Psoas muscle (tissue), 8 donors: ENCODE results near the gene METTL22. TPM values are rescaled to one million over a fixed set of nuclear protein-coding genes. Genes with fewer than 3 reads are reported as not detected.

Source experiments
- ATAC-seq, 4 donors: fragments of 200-7000 bp; cut with Tn5 transposase; one replicate each; pipeline ENCODE4 v1.9.1; 2020; ENCODE audit warnings: moderate library complexity in 3 of 4, mild to moderate bottlenecking in 2 of 4
- DNase-seq, 2 donors: peaks; one replicate each; pipeline ENCODE4 v3.0.0-alpha.2; 2020
- H3K27ac ChIP-seq: fragments of 200-600 bp; one replicate; pipeline ENCODE4 v1.8.0; 2022
- H3K27me3 ChIP-seq, 3 donors: fragments of 200-600 bp in 1 of 3; one replicate each; pipeline versions ENCODE4 v1.6.1 to v1.8.0; 2013 to 2022; ENCODE audit warnings: low read length in 2 of 3, mild to moderate bottlenecking in 2 of 3, moderate library complexity in 1 of 3; ENCODE audit not compliant: insufficient read depth in 3 of 3
- H3K36me3 ChIP-seq, 2 donors: fragments of 200-600 bp in 1 of 2; one replicate each; pipeline versions ENCODE4 v1.6.1 to v1.8.0; 2013 to 2022; ENCODE audit warnings: low read depth in 1 of 2, mild to moderate bottlenecking in 1 of 2, moderate library complexity in 1 of 2; ENCODE audit not compliant: insufficient read depth in 1 of 2
- H3K4me1 ChIP-seq: fragments of 200-600 bp; one replicate; pipeline ENCODE4 v1.8.0; 2022
- H3K4me3 ChIP-seq: fragments of 200-600 bp; one replicate; pipeline ENCODE4 v1.8.0; 2022; ENCODE audit warnings: mild to moderate bottlenecking
- H3K9me3 ChIP-seq: fragments of 200-600 bp; one replicate; pipeline ENCODE4 v1.8.0; 2022
- CTCF ChIP-seq: fragments of 200-600 bp; IDR thresholded peaks from one replicate; pipeline ENCODE4 v1.8.0; 2022; ENCODE audit warnings: antibody characterized with exemption
- WGBS, 3 donors: extraction: QIAGEN DNeasy Blood & Tissue Kit; methylation state at CpG; one replicate each; pipeline versions ENCODE4 v1.1.6 to v1.1.7; 2013; 5-methylcytosine and 5-hydroxymethylcytosine counted together
- intact Hi-C, 2 donors: fragments of 100-400 bp; cut with DNase I; formaldehyde crosslinking; loops; one replicate each; pipeline versions ENCODE4 v1.11.0 to v1.14.2; 2022
- polyA plus RNA-seq, 3 donors: library from polyadenylated mRNA; stranded (reverse); fragments of 200-250 nt; gene quantifications; one replicate each; pipeline ENCODE4 v1.2.3, GENCODE V29; 2013
- total RNA-seq, 4 donors: library from RNA; stranded (reverse); fragmentation: NEBNext Ultra II Directional in 2 of 4; extraction: Animal tissue kit (Norgen Biotek cat#: 25700) in 2 of 4; gene quantifications; one replicate each; pipeline versions ENCODE4 v1.2.1 to v1.2.4, GENCODE V29; 2021 to 2023
- donor health status: healthy with polysubstance abuse.
- donor health status: DM: no; HTN: no; CAD: no; lungs with moderate emphysema.
- donor health status: Bipolar disorder and iron deficiency.
- donor health status: healthy.
- donor health status: DM: yes; HTN: yes; CAD: no.
- donor health status: DM: no; HTN: no; CAD: no.
- donor health status: DM: no; HTN: no; CAD: no.
- donor health status: DM: yes; HTN: yes; CAD: no.

The METTL22 gene
- total and polyA plus RNA-seq, 7 donors, result 46.7 to 85.9 (median 71.5) TPM

- Histone ChIP-seq H3K36me3 (no peaks in the 10 kb centered on the region), H3K27me3 (peaks cover 0 to 51% (median 23%) of the 10 kb centered on the region in 3 donors), H3K4me1 (no peaks in the 10 kb centered on the region), H3K9me3 (no peaks in the 10 kb centered on the region), H3K27ac (no peak overlapping the region), H3K4me3 (no peak overlapping the region)
- ATAC-seq (no peak), DNase-seq (no peak)
- WGBS, 3 donors, result 1 to 3% (median 3%) methylated on average over 9 of the region's 9 CpGs
- TF ChIP-seq CTCF, result no peak
- intact Hi-C loops, result no loop called here
Observed at GRCh38 chr16:8588682-8589056, 32.8 kb upstream of the METTL22 start.

- no peak for TF ChIP-seq CTCF
- peaks cover 0 to 53% (median 23%) of the 10 kb centered on the region in 3 donors for H3K27me3 ChIP-seq
- intact Hi-C loops, result no loop called here
- ATAC-seq (peak in 1 of 4 donors; percentile 16), DNase-seq (no peak)
- H3K9me3 ChIP-seq, result no peaks in the 10 kb centered on the region
- H3K4me1 ChIP-seq, result no peaks in the 10 kb centered on the region
- no peaks in the 10 kb centered on the region for H3K36me3 ChIP-seq
- 0 to 1% (median 1%) methylated on average over 56 to 64 of the region's 64 CpGs for WGBS, 3 donors
- no peak overlapping the region for H3K27ac ChIP-seq
- no peak overlapping the region for H3K4me3 ChIP-seq
Observed at GRCh38 chr16:8589057-8589899, 32.2 kb upstream of the METTL22 start.

GRCh38 chr16:8589900-8590688, 31.4 kb upstream of the METTL22 start, which contains the start of gene TMEM114:
TMEM114 (minus strand) TSS chr16:8590511; CDS start chr16:8589838, 673 bp downstream.
- Histone ChIP-seq H3K27ac (no peak within 1 kb of the TSS), H3K9me3 (no peaks in the 10 kb centered on the region), H3K27me3 (peaks cover 0 to 57% (median 23%) of the 10 kb centered on the region in 3 donors), H3K36me3 (no peaks in the 10 kb centered on the region), H3K4me3 (no peak within 1 kb of the TSS), H3K4me1 (no peaks in the 10 kb centered on the region)
- ATAC-seq, result no peak
- TF ChIP-seq CTCF, result no peak
- no peak for DNase-seq
- intact Hi-C loops, result no loop called here
- 2 to 4% (median 3%) methylated on average over 33 to 41 of the region's 41 CpGs for WGBS, 3 donors

GRCh38 chr16:8590811-8591210, 30.7 kb upstream of the METTL22 start:
- H3K27ac ChIP-seq, result no peak overlapping the region
- no peaks in the 10 kb centered on the region for H3K4me1 ChIP-seq
- H3K27me3 ChIP-seq, result peaks cover 0 to 57% (median 23%) of the 10 kb centered on the region in 3 donors
- TF ChIP-seq CTCF, result no peak
- DNase-seq, result no peak
- no peaks in the 10 kb centered on the region for H3K9me3 ChIP-seq
- H3K4me3 ChIP-seq, result no peak overlapping the region
- 93 to 97% (median 97%) methylated on average over 3 of the region's 3 CpGs for WGBS, 3 donors
- ATAC-seq, result no peak
- intact Hi-C loops, result no loop called here
- H3K36me3 ChIP-seq, result no peaks in the 10 kb centered on the region
